Large intestine (tissue), 3 donors: ENCODE measurements around the gene NR1D1. TPM values are rescaled to one million over a fixed set of nuclear protein-coding genes. Genes with fewer than 3 reads are reported as not detected.

Experiments used
- DNase-seq, 2 donors: peaks; one replicate each; pipeline versions ENCODE4 v3.0.0 to v3.0.0-alpha.2; 2013
- H3K27ac ChIP-seq: one replicate; pipeline ENCODE4 v1.5.1; 2013; ENCODE audit warnings: low read length
- H3K27me3 ChIP-seq: 2 replicates; pipeline ENCODE4 v1.6.1; 2013; ENCODE audit warnings: low read length; ENCODE audit not compliant: control insufficient read depth, insufficient read depth
- H3K36me3 ChIP-seq: 2 replicates; pipeline ENCODE4 v1.6.1; 2013; ENCODE audit warnings: low read length; ENCODE audit not compliant: control insufficient read depth, insufficient read depth
- H3K4me1 ChIP-seq: one replicate; pipeline ENCODE4 v1.6.1; 2013; ENCODE audit warnings: low read length; ENCODE audit not compliant: control insufficient read depth, insufficient read depth
- H3K4me3 ChIP-seq: one replicate; pipeline ENCODE4 v1.5.1; 2013; ENCODE audit warnings: low read length
- H3K9me3 ChIP-seq: one replicate; pipeline ENCODE4 v1.6.1; 2013; ENCODE audit warnings: mild to moderate bottlenecking, low read depth, low read length, moderate library complexity; ENCODE audit not compliant: control insufficient read depth
- WGBS: methylation state at CpG from one replicate; pipeline ENCODE4 v1.1.5; 2013; ENCODE audit warnings: low lambda C conversion rate; ENCODE audit not compliant: insufficient coverage; 5-methylcytosine and 5-hydroxymethylcytosine counted together
- polyA plus RNA-seq: library from polyadenylated mRNA; unstranded; fragments of 120-200 nt; gene quantifications from one replicate; pipeline ENCODE4 v1.2.1, GENCODE V29; 2013

The NR1D1 gene
- polyA plus RNA-seq, 1 donor: 2.5 TPM

DNA sequence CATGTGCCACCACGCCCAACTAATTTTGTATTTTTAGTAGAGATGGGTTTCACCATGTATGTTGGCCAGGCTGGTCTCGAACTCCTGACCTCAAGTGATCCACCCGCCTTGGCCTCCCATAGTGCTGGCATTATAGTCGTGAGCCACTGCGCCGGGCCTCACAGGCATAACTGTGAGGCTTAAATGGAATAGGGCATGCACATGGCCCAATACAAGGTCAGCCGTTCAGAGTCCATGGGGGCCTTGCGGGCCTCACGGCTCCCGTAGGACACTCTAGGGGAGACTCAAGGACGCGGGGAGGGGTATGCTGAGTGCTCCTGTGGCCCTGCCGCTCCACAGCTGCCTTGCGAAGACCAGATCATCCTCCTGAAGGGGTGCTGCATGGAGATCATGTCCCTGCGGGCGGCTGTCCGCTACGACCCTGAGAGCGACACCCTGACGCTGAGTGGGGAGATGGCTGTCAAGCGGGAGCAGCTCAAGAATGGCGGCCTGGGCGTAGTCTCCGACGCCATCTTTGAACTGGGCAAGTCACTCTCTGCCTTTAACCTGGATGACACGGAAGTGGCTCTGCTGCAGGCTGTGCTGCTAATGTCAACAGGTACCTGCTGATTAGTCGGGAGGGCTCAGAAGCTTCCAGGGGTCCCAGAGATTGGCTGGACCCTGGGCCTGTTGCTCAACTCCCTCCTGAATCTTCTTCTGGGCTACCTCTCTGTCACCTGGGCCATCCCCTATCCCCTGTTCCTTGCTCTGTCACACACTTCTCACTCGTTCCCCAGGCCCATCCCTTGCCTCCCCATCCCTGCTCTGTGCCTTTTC is 12.3 kb downstream of the NR1D1 start:
- Histone ChIP-seq H3K4me1 (peaks cover 13% of the 10 kb centered on the region), H3K27me3 (no peaks in the 10 kb centered on the region), H3K36me3 (peaks cover 94% of the 10 kb centered on the region), H3K9me3 (no peaks in the 10 kb centered on the region), H3K4me3 (no peak overlapping the region), H3K27ac (no peak overlapping the region)
- no peak for DNase-seq
- WGBS: no CpG with 5 or more reads among the region's 28 CpGs

DNA sequence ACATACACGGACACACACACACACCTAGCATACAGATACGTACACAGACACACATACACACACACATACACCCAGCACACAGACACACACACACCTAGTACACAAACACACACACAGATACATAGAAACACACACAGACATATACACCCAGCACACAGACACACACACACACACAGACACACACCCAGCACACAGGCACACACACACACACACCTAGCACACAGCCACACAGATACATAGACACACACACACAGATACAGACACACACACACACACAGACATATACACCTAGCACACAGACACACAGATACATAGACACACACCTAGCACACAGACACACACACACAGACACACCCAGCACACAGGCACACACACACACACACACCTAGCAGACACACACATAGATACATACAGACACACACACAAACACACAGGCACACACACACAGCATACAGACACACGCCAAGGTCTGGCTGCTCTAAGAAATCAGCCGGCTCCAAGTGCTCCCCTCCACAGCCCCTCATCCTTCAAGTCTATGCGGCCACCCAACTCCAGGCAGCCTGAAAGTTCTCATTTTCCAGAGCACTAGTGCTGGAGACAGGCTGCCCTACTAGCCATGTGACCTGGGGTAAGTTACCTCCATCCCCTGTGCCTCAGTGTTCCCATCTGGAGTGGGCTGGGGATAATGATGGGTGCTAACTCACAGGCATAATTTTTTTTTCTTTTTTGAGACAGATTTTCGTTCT is 13.2 kb downstream of the NR1D1 start:
- Histone ChIP-seq H3K4me1 (peaks cover 13% of the 10 kb centered on the region), H3K27ac (no peak overlapping the region), H3K36me3 (peaks cover 88% of the 10 kb centered on the region), H3K27me3 (no peaks in the 10 kb centered on the region), H3K4me3 (no peak overlapping the region), H3K9me3 (no peaks in the 10 kb centered on the region)
- WGBS: no CpG with 5 or more reads among the region's 6 CpGs
- DNase-seq: no peak

DNA sequence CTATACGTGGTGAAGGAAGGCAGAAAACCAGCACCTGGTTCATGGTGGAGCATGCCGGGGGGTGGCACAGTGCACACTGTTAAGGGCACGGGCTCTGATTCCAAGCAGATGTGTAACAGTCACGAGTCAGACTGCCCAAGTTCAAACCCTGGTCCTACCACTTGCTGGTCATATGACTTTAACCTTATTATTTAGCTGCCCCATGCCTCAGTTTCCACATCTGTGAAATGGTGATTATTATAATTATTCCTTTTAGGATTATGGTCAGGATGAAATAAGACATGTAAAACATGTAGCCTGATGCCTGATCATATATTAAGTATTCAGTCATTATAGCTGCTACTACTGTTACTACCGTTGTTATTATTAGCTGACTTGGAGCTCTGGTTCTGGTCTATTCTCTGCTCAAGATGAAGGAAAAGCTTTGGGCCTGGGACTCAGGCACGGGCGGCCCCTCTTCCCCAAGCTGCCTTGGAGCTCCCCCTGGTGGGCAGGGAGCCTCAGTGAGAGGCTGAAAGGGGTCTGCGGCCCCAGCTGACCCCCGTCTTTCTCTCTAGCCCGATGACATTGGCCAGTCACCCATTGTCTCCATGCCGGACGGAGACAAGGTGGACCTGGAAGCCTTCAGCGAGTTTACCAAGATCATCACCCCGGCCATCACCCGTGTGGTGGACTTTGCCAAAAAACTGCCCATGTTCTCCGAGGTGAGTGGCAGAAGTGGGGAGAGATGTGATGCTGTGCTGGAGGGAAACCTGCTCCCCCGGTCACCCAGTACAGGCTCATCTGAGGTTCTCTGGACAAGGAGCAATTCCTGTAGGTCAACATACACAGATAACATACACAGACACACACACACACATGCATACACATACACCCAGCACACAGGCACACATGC is 14.0 kb downstream of the NR1D1 start:
- no peak overlapping the region for H3K4me3 ChIP-seq
- peak in 1 of 2 donors; percentile 26 for DNase-seq
- peaks cover 12% of the 10 kb centered on the region for H3K4me1 ChIP-seq
- H3K9me3 ChIP-seq: no peaks in the 10 kb centered on the region
- no CpG with 5 or more reads among the region's 17 CpGs for WGBS
- H3K27me3 ChIP-seq: no peaks in the 10 kb centered on the region
- H3K27ac ChIP-seq: no peak overlapping the region
- H3K36me3 ChIP-seq: peaks cover 81% of the 10 kb centered on the region

DNA sequence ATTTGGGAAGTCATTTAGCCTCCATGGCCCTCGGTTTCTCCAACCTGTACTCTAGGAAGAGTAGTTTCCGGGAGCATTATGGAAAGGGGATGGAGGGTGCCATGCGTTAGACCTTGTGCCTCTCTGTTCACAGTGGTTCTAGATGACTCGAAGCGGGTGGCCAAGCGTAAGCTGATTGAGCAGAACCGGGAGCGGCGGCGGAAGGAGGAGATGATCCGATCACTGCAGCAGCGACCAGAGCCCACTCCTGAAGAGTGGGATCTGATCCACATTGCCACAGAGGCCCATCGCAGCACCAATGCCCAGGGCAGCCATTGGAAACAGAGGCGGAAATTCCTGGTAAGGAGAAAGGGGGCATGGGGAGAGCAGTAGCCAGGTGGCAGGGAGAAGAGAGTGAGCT is 15.9 kb downstream of the NR1D1 start:
- Histone ChIP-seq H3K4me1 (peaks cover 6% of the 10 kb centered on the region), H3K36me3 (peaks cover 77% of the 10 kb centered on the region), H3K9me3 (no peaks in the 10 kb centered on the region), H3K4me3 (no peak overlapping the region), H3K27ac (no peak overlapping the region), H3K27me3 (no peaks in the 10 kb centered on the region)
- DNase-seq: no peak
- no CpG with 5 or more reads among the region's 14 CpGs for WGBS

DNA sequence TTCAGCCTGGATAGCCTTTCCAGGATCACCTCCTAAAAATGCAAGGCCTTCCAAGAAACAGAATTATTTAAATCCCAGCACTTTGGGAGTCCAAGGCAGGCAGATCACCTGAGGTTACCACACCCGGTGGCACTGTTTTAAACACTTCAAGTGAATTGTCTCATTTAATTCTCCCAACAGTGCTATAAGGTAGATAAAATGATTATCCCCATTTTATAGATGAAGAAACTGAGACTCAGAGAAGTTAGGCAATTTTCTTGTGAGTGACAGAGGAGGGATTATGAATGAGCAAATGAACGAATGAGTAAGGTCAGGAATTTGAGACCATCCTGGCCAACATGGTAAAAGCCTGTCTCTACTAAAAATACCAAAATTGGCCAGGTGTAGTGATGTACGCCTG is 20.8 kb downstream of the NR1D1 start:
- H3K27me3 ChIP-seq: no peaks in the 10 kb centered on the region
- H3K4me3 ChIP-seq: no peak overlapping the region
- H3K27ac ChIP-seq: no peak overlapping the region
- DNase-seq: no peak
- 100% methylated on average over 1 of the region's 3 CpGs for WGBS
- peaks cover 15% of the 10 kb centered on the region for H3K4me1 ChIP-seq
- peaks cover 61% of the 10 kb centered on the region for H3K36me3 ChIP-seq
- no peaks in the 10 kb centered on the region for H3K9me3 ChIP-seq

DNA sequence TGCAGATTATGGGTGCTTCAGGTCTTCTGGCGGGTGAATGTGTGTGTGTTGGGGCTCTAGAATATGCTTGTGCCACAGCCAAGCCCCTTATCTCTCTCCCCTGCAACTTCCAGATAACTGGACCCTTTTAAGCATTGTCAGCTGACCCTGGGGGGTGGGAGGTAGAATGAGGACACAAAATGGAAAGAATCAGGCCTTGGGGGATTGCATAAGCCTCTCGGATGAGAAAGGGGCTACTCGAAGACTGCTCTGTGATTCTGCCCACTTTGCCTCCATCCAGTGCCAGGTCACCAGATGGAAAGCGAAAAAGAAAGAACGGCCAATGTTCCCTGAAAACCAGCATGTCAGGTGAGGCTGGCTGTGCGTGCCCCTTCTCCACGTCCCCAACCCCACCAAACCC is 23.8 kb downstream of the NR1D1 start:
- H3K4me1 ChIP-seq: peaks cover 43% of the 10 kb centered on the region
- H3K27me3 ChIP-seq: no peaks in the 10 kb centered on the region
- H3K27ac ChIP-seq: no peak overlapping the region
- WGBS: no CpG with 5 or more reads among the region's 7 CpGs
- peaks cover 51% of the 10 kb centered on the region for H3K36me3 ChIP-seq
- no peak overlapping the region for H3K4me3 ChIP-seq
- H3K9me3 ChIP-seq: no peaks in the 10 kb centered on the region
- no peak for DNase-seq

DNA sequence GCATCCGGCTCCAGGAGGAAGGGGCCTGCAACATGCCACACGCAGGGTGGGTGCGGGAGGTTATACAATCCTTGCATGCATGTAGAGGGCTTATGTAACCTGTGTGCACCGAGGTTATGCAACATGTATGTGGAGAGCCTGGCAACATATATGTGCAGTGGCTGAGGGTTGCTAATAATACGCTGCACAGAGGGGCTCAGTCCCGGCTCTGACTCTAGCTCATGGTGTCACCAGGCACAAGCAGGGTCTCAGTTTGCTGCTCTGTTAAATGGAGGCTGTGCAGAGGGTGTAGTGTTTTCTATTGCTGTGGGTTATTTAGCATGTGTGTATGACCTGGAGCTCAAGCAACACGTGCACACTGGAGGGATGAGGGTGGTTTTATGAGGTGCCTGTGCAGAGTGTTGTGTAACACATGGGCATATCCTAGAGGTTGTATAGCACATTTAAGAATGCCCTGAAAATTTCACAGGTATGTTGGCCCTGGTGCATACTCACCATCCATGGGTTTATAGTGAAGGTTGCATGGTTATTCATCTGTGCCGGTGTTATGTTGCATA is 24.4 kb downstream of the NR1D1 start:
- DNase-seq: peak in 1 of 2 donors; percentile 60
- H3K27ac ChIP-seq: peak overlapping the region; percentile 99
- H3K27me3 ChIP-seq: no peaks in the 10 kb centered on the region
- H3K4me1 ChIP-seq: peaks cover 48% of the 10 kb centered on the region
- WGBS: 20% methylated on average over 1 of the region's 8 CpGs
- peaks cover 50% of the 10 kb centered on the region for H3K36me3 ChIP-seq
- no peak overlapping the region for H3K4me3 ChIP-seq
- no peaks in the 10 kb centered on the region for H3K9me3 ChIP-seq

DNA sequence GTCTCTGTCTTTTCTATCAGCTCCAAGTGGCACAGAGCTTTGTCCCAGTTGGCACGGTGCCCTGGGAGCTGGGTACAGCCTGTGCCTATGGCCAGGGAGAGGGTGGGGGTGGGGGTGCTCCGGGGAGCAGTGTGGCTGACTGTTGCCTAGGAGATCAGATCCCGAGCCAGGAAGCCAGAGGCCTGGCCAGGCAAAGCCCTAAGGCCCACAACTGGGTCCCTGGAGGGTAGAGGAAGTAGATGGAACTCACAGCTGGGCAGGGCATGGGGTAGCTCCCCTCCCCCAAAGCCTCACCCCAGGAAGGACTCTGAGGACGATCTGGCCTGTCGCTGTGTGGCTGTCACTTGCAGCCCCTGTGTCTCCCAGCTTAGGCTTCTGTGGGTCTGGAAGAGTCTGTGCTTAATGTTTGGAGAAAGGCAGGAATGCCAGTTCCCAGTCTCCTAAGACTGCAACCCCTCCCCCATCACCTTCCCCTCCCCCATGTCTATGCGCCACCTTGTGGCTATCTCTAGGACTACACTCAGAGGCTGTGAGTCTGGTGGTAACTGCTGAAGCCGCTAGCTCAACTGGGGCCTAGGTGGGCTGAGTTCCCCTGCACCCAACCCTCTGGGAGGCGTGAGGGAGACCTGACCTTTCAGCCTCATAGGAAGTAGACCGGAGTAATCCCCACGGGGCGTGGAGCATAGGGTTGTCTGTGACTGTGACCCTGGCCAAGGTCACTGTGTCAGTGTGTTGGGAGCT is 25.0 kb downstream of the NR1D1 start:
- no peak overlapping the region for H3K4me3 ChIP-seq
- WGBS: no CpG with 5 or more reads among the region's 11 CpGs
- no peaks in the 10 kb centered on the region for H3K27me3 ChIP-seq
- DNase-seq: peak in 1 of 2 donors; percentile 81
- H3K9me3 ChIP-seq: no peaks in the 10 kb centered on the region
- H3K27ac ChIP-seq: peak overlapping the region; percentile 99
- peaks cover 53% of the 10 kb centered on the region for H3K4me1 ChIP-seq
- H3K36me3 ChIP-seq: peaks cover 46% of the 10 kb centered on the region

DNA sequence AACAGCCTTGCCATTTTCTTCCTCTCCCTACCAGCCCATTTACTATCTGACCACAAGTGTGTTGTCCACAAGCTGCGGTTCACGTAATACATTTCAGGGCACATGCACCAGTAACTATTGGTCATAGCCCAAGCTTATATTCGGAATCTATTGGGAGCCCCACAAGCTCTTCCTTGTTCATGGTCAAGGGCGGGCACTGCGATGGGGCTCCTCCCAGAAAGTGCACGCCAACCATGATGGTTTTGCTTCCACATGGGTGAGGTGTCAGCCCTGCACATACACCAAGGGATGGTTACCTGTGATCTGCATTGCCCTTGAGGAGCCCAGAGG is 25.6 kb downstream of the NR1D1 start:
- peaks cover 42% of the 10 kb centered on the region for H3K36me3 ChIP-seq
- H3K27me3 ChIP-seq: no peaks in the 10 kb centered on the region
- peaks cover 58% of the 10 kb centered on the region for H3K4me1 ChIP-seq
- H3K9me3 ChIP-seq: no peaks in the 10 kb centered on the region
- no peak overlapping the region for H3K4me3 ChIP-seq
- DNase-seq: no peak
- peak overlapping the region; percentile 99 for H3K27ac ChIP-seq
- no CpG with 5 or more reads among the region's 6 CpGs for WGBS
